CD4-positive, alpha-beta T cell treated with Interleukin-17A for 1 hour (primary cell): Measurements from ENCODE around the gene SCAPER.
"Not testable (repeated sequence)": the region's sequence is repeated elsewhere in the genome, so short reads cannot be mapped to it uniquely, and the experiment has no call there.

Source experiments
- DNase-seq: peaks from one replicate; pipeline ENCODE4 v3.0.0-alpha.2; 2020

SCAPER gene

DNA sequence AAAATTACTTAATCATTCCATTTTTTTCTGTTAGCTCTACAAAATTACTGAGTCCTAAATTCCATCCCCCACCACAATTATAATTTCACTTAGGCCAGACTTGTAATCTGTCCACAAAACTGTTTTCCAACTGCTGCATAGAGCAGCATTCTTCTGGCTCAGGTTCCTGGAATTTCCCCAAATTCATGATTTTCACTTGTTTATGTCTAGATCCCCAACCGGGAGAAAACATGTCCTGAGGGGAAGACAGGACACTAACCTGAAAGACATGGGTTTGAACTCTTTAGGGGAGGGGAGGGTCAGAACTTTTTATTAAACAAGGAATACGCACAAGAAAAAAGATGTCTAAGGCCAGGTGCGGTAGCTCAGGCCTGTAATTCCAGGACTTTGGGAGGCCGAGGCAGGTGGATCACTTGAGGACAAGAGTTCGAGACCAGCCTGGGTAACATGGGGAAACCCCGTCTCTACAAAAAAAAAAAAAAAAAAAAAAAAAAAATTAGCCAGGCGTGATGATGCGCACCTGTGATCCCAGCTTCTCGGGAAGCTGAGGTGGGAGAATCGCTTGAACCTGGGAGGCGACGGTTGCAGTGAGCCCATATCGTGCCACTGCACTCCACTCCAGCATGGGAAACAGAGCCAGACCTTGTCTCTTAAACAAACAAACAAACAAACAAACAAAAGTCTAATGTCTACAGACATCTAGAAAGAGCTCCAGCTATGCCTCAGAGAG is 595.4 kb downstream of the SCAPER start:
- no peak for DNase-seq

DNA sequence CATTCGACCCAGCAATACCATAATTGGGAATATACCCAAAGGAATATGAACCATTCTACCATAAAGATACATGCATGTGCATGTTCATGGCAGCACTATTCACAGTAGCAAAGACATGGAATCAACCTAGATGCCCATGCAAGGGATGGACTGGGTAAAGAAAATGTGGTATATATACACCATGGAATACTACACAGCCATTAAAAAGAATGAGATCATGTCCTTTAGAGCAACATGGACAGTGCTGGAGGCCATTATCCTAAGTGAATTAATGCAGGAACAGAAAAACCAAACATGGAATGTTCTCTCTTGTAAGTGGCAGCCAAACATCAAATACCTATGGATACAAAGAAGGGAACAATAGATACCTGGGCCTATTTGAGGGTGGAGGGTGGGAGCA is 601.2 kb downstream of the SCAPER start:
- no peak for DNase-seq

DNA sequence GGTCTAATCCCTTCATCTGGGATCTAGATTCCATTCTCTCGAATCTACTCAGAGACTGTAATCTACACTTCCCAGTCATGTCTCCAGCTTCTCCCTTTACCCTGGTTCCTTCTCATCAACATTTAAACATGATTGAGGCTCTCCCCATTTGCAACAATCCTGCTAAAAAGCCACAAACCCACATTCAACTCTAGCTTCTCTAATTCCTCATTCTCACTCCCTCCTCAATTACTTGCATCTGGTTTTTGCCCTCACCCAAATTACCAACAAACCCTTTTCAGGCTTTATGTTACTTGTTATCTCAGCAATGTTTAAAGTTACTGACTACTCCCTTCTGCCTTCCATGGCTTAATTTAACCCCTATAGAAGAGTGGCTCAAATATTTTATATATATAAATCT is 605.4 kb downstream of the SCAPER start:
- no peak for DNase-seq

DNA sequence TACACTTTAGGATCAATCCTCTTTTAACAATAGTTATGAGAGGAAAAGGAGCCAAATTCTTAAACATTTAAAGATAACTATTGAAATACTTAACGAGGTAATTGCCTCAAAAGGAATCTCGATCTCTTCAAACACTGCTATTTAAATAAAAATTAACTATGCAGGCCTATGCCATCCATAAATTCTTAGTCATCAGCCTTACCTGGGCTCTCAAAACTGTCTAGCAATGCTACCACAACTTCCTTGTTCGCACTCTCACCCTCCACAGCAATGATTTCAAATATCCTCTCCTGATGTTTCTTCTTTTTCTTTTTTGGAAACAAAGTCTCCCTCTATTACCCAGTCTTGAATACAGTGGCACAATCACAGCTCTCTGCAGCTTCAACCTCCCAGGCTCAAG is 606.2 kb downstream of the SCAPER start:
- no peak for DNase-seq

DNA sequence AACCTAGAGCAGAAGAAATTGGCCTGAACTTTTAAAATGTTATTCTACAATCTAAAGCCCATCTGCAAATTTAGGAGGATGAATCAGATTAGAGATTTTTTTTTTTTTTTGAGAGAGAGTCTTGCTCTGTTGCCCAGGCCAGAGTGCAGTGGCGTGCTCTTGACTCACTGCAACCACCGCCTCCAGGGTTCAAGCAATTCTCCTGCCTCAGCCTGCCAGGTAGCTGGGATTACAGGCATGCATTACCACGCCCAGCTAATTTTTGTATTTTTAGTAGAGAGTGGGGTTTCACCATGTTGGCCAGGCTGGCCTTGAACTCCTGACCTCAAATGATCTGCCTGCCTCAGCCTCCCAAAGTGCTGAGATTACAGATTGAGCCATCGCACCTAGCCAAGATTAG is 607.2 kb downstream of the SCAPER start:
- not testable (repeated sequence) for DNase-seq
